Astrocyte (in vitro differentiated cells and primary cell): ENCODE measurements around the gene WFDC10A. TPM values are rescaled to one million over a fixed set of nuclear protein-coding genes. Genes with fewer than 3 reads are reported as not detected.
"Not testable (repeated sequence)": the region's sequence is repeated elsewhere in the genome, so short reads cannot be mapped to it uniquely, and the experiment has no call there.

Experiments used
- DNase-seq: peaks from one replicate; pipeline ENCODE4 v3.0.0-alpha.2; 2010; ENCODE audit warnings: low read depth
- FAIRE-seq: peaks from 2 replicates; lab custom pipeline; 2011; peaks lifted over from hg19 to GRCh38; lab: Jason Lieb, UNC
- H2AFZ ChIP-seq: 2 replicates; pipeline ENCODE4 v1.6.0; 2012; ENCODE audit warnings: low read depth, low read length, inconsistent platforms
- H3K27ac ChIP-seq: 2 replicates; pipeline ENCODE4 v1.5.1; 2011; ENCODE audit warnings: low read depth, low read length, inconsistent platforms
- H3K27me3 ChIP-seq: 2 replicates; pipeline ENCODE4 v1.6.0; 2011; ENCODE audit warnings: low read length, inconsistent platforms; ENCODE audit not compliant: insufficient read depth
- H3K36me3 ChIP-seq: 2 replicates; pipeline ENCODE4 v1.5.1; 2011; ENCODE audit warnings: low read length, inconsistent platforms; ENCODE audit not compliant: insufficient read depth
- H3K4me1 ChIP-seq: 2 replicates; pipeline ENCODE4 v1.5.1; 2011; ENCODE audit warnings: low read length, inconsistent platforms; ENCODE audit not compliant: insufficient read depth
- H3K4me2 ChIP-seq: 2 replicates; pipeline ENCODE4 v1.6.0; 2012; ENCODE audit warnings: low read length, inconsistent platforms
- H3K4me3 ChIP-seq: 2 replicates; pipeline ENCODE4 v1.5.1; 2011; ENCODE audit warnings: low read depth, mild to moderate bottlenecking, low read length, inconsistent platforms; ENCODE audit not compliant: insufficient read depth
- H3K79me2 ChIP-seq: 2 replicates; pipeline ENCODE4 v1.6.0; 2012; ENCODE audit warnings: mild to moderate bottlenecking, low read length, inconsistent platforms; ENCODE audit not compliant: insufficient read depth
- H3K9ac ChIP-seq: 2 replicates; pipeline ENCODE4 v1.6.0; 2012; ENCODE audit warnings: mild to moderate bottlenecking, low read length, inconsistent platforms
- H3K9me3 ChIP-seq: 2 replicates; pipeline ENCODE4 v1.5.1; 2012; ENCODE audit warnings: low read depth, mild to moderate bottlenecking, low read length, inconsistent platforms; ENCODE audit not compliant: insufficient read depth
- H4K20me1 ChIP-seq: 2 replicates; pipeline ENCODE4 v1.6.0; 2012; ENCODE audit warnings: low read length, inconsistent platforms; ENCODE audit not compliant: insufficient read depth
- H3K27ac Mint-ChIP-seq: one replicate; pipeline ENCODE4 v1.8.0; 2021; ENCODE audit warnings: mild to moderate bottlenecking, mixed read lengths; ENCODE audit not compliant: unreplicated experiment
- H3K27me3 Mint-ChIP-seq: one replicate; pipeline ENCODE4 v1.8.0; 2021; ENCODE audit warnings: low read depth, mixed read lengths; ENCODE audit not compliant: unreplicated experiment
- H3K36me3 Mint-ChIP-seq: one replicate; pipeline ENCODE4 v1.8.0; 2021; ENCODE audit warnings: low read depth, mixed read lengths; ENCODE audit not compliant: unreplicated experiment
- H3K4me1 Mint-ChIP-seq: one replicate; pipeline ENCODE4 v1.8.0; 2021; ENCODE audit warnings: low read depth, mixed read lengths; ENCODE audit not compliant: unreplicated experiment
- H3K4me3 Mint-ChIP-seq: one replicate; pipeline ENCODE4 v1.8.0; 2021; ENCODE audit warnings: mild to moderate bottlenecking, moderate library complexity, mixed read lengths; ENCODE audit not compliant: unreplicated experiment
- H3K9me3 Mint-ChIP-seq: one replicate; pipeline ENCODE4 v1.8.0; 2021; ENCODE audit warnings: mild to moderate bottlenecking, mixed read lengths; ENCODE audit not compliant: unreplicated experiment
- CTCF ChIP-seq: IDR thresholded peaks from 2 replicates; pipeline ENCODE4 v1.5.1; 2011; ENCODE audit warnings: low read depth, mild to moderate bottlenecking, inconsistent platforms, low read length, moderate library complexity; ENCODE audit not compliant: insufficient read depth
- EZH2 ChIP-seq: IDR thresholded peaks from 2 replicates; pipeline ENCODE4 v1.6.1; 2012; ENCODE audit warnings: mild to moderate bottlenecking, low read length, inconsistent platforms; ENCODE audit not compliant: insufficient read depth
- total RNA-seq: library from RNA; stranded (reverse); gene quantifications from 2 replicates; pipeline ENCODE4 v1.2.1, GENCODE V29; 2021

WFDC10A gene
- total RNA-seq, 1 donor from 2014 or later, result not detected

GRCh38 chr20:45647441-45648050 is 18.0 kb downstream of the WFDC10A start:
- Histone ChIP-seq H3K4me3 (no peak overlapping the region), H3K9me3 (no peaks in the 10 kb centered on the region), H3K27ac (no peak overlapping the region), H3K9ac (no peak overlapping the region), H3K27me3 (no peaks in the 10 kb centered on the region), H3K79me2 (no peaks in the 10 kb centered on the region), H2AFZ (no peak overlapping the region), H3K36me3 (no peaks in the 10 kb centered on the region), H3K4me2 (no peak overlapping the region), H4K20me1 (no peaks in the 10 kb centered on the region), H3K4me1 (no peaks in the 10 kb centered on the region)
- no peak overlapping the region for H3K27ac Mint-ChIP-seq
- TF ChIP-seq CTCF, result no peak
- TF ChIP-seq EZH2, result no peak
- H3K36me3 Mint-ChIP-seq, result no peaks in the 10 kb centered on the region
- no peak for DNase-seq
- H3K27me3 Mint-ChIP-seq, result peaks cover 3% of the 10 kb centered on the region
- peaks cover 12% of the 10 kb centered on the region for H3K9me3 Mint-ChIP-seq
- H3K4me3 Mint-ChIP-seq, result no peak overlapping the region
- H3K4me1 Mint-ChIP-seq, result no peaks in the 10 kb centered on the region
- no peak for FAIRE-seq

- H4K20me1 ChIP-seq, result no peaks in the 10 kb centered on the region
- TF ChIP-seq CTCF (no peak), EZH2 (no peak)
- no peaks in the 10 kb centered on the region for H3K4me1 Mint-ChIP-seq
- DNase-seq (no peak), FAIRE-seq (no peak)
- H3K36me3 Mint-ChIP-seq, result no peaks in the 10 kb centered on the region
- H3K27ac ChIP-seq, result no peak overlapping the region
- peaks cover 13% of the 10 kb centered on the region for H3K9me3 Mint-ChIP-seq
- no peak overlapping the region for H3K27ac Mint-ChIP-seq
- H3K4me3 Mint-ChIP-seq, result no peak overlapping the region
- H3K4me2 ChIP-seq, result no peak overlapping the region
- H3K9ac ChIP-seq, result no peak overlapping the region
- no peaks in the 10 kb centered on the region for H3K9me3 ChIP-seq
- H3K36me3 ChIP-seq, result no peaks in the 10 kb centered on the region
- no peaks in the 10 kb centered on the region for H3K79me2 ChIP-seq
- H3K27me3 Mint-ChIP-seq, result peaks cover 8% of the 10 kb centered on the region
- no peaks in the 10 kb centered on the region for H3K4me1 ChIP-seq
- no peaks in the 10 kb centered on the region for H3K27me3 ChIP-seq
- H3K4me3 ChIP-seq, result no peak overlapping the region
- H2AFZ ChIP-seq, result no peak overlapping the region
These were observed 19.8 kb downstream of the WFDC10A start for GRCh38 chr20:45649312-45649863.

GRCh38 chr20:45651726-45652125 is 22.2 kb downstream of the WFDC10A start:
- not testable (repeated sequence) for DNase-seq, H3K4me1 Mint-ChIP-seq, H3K9ac ChIP-seq, H4K20me1 ChIP-seq, H3K4me1 ChIP-seq, H3K27ac Mint-ChIP-seq, H2AFZ ChIP-seq, H3K4me3 Mint-ChIP-seq, H3K36me3 ChIP-seq, H3K4me3 ChIP-seq, H3K4me2 ChIP-seq, H3K9me3 ChIP-seq, H3K27ac ChIP-seq, H3K36me3 Mint-ChIP-seq, H3K27me3 ChIP-seq, H3K79me2 ChIP-seq, H3K27me3 Mint-ChIP-seq, FAIRE-seq
- peaks cover 12% of the 10 kb centered on the region for H3K9me3 Mint-ChIP-seq

GRCh38 chr20:45657038-45657437 is 27.5 kb downstream of the WFDC10A start:
- not testable (repeated sequence) for H3K9ac ChIP-seq, DNase-seq, H3K27me3 Mint-ChIP-seq, H3K4me1 Mint-ChIP-seq, H3K9me3 Mint-ChIP-seq, H3K4me2 ChIP-seq, FAIRE-seq, H3K4me1 ChIP-seq, H3K36me3 Mint-ChIP-seq, H3K9me3 ChIP-seq, H3K27me3 ChIP-seq, H4K20me1 ChIP-seq, H3K4me3 ChIP-seq, H3K27ac ChIP-seq, H3K27ac Mint-ChIP-seq, H3K4me3 Mint-ChIP-seq, H2AFZ ChIP-seq, H3K36me3 ChIP-seq, H3K79me2 ChIP-seq
